Activated naive CD8-positive, alpha-beta T cell treated with anti-CD3 and anti-CD28 coated beads for 36 hours (primary cell): Measurements from ENCODE around the gene PTPRO. TPM values are rescaled to one million over a fixed set of nuclear protein-coding genes. Genes with fewer than 3 reads are reported as not detected.

Experiments
- DNase-seq: peaks from one replicate; pipeline ENCODE4 v3.0.0; 2021
- H3K27ac Mint-ChIP-seq: one replicate; pipeline ENCODE4 v1.8.0; 2022; ENCODE audit warnings: mild to moderate bottlenecking, moderate library complexity, mixed read lengths
- H3K27me3 Mint-ChIP-seq: one replicate; pipeline ENCODE4 v1.8.0; 2022; ENCODE audit warnings: mild to moderate bottlenecking, mixed read lengths
- H3K36me3 Mint-ChIP-seq: one replicate; pipeline ENCODE4 v1.8.0; 2021; ENCODE audit warnings: mild to moderate bottlenecking, mixed read lengths
- H3K4me1 Mint-ChIP-seq: one replicate; pipeline ENCODE4 v1.8.0; 2021; ENCODE audit warnings: mixed read lengths
- H3K4me3 Mint-ChIP-seq: one replicate; pipeline ENCODE4 v1.8.0; 2022; ENCODE audit warnings: mild to moderate bottlenecking, moderate library complexity, mixed read lengths
- H3K9me3 Mint-ChIP-seq: one replicate; pipeline ENCODE4 v1.8.0; 2022; ENCODE audit warnings: mixed read lengths
- total RNA-seq, 2 experiments: library from RNA; stranded (reverse); gene quantifications; one replicate each; pipeline ENCODE4 v1.2.3, GENCODE V29; 2021

PTPRO gene
- total RNA-seq, 2 experiments from 2014 or later, result 1.1 to 1.4 TPM

- Mint-ChIP-seq H3K27me3 (peaks cover 26% of the 10 kb centered on the region), H3K36me3 (no peaks in the 10 kb centered on the region), H3K9me3 (no peaks in the 10 kb centered on the region), H3K4me1 (no peaks in the 10 kb centered on the region), H3K27ac (no peak overlapping the region), H3K4me3 (no peak overlapping the region)
- DNase-seq, result no peak
These were observed 7.6 kb downstream of the PTPRO start for GRCh38 chr12:15329891-15330290.

DNA sequence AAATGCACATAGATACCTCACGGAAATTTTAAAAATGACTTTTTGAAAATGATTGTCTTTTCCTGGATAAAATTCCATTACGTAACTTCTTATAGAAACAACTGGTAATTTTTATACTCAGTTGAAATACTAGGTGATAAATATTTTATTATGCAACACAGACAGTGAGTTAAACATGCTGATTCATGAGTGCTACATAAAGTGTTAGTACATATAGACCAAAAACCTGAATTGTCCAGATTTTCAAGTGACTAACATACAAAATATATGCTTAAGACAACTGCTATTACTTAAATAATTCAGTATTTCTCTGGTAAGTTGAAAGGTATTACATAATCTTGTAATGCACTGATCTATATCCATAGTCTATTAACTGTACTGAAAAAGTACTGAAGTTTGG, 11.9 kb downstream of the PTPRO start:
- Mint-ChIP-seq H3K36me3 (no peaks in the 10 kb centered on the region), H3K27me3 (peaks cover 21% of the 10 kb centered on the region), H3K4me3 (no peak overlapping the region), H3K4me1 (no peaks in the 10 kb centered on the region), H3K27ac (no peak overlapping the region), H3K9me3 (no peaks in the 10 kb centered on the region)
- DNase-seq, result no peak

GRCh38 chr12:15335959-15336358, 13.7 kb downstream of the PTPRO start:
- H3K4me3 Mint-ChIP-seq, result no peak overlapping the region
- no peaks in the 10 kb centered on the region for H3K36me3 Mint-ChIP-seq
- H3K4me1 Mint-ChIP-seq, result no peaks in the 10 kb centered on the region
- H3K9me3 Mint-ChIP-seq, result no peaks in the 10 kb centered on the region
- H3K27me3 Mint-ChIP-seq, result peaks cover 25% of the 10 kb centered on the region
- H3K27ac Mint-ChIP-seq, result no peak overlapping the region
- DNase-seq, result no peak

- no peak for DNase-seq
- Mint-ChIP-seq H3K9me3 (no peaks in the 10 kb centered on the region), H3K27ac (no peak overlapping the region), H3K4me3 (no peak overlapping the region), H3K4me1 (no peaks in the 10 kb centered on the region), H3K36me3 (no peaks in the 10 kb centered on the region), H3K27me3 (peaks cover 25% of the 10 kb centered on the region)
These were observed 14.7 kb downstream of the PTPRO start for GRCh38 chr12:15336768-15337553.

DNA sequence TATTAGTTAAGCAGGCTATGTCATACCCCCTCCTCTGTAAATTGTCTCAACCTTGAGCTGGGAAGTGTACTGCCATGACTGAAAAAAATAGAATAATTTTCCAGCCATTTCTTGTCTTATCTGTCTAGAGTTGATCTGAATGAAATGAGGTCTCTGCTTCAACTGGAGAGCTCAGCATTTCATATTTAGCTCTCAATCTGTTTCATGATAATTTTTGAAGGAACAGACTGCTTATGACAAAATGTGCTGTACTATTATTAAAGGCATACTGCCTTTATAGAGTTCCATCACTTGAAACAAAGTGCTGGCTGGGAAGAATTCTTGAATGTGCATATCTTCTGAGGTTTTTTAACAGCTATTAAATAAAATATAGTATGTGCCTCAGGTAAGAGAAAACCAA, 19.1 kb downstream of the PTPRO start:
- H3K36me3 Mint-ChIP-seq, result no peaks in the 10 kb centered on the region
- H3K27me3 Mint-ChIP-seq, result peaks cover 20% of the 10 kb centered on the region
- H3K9me3 Mint-ChIP-seq, result peaks cover 2% of the 10 kb centered on the region
- no peak overlapping the region for H3K27ac Mint-ChIP-seq
- no peaks in the 10 kb centered on the region for H3K4me1 Mint-ChIP-seq
- no peak for DNase-seq
- no peak overlapping the region for H3K4me3 Mint-ChIP-seq

DNA sequence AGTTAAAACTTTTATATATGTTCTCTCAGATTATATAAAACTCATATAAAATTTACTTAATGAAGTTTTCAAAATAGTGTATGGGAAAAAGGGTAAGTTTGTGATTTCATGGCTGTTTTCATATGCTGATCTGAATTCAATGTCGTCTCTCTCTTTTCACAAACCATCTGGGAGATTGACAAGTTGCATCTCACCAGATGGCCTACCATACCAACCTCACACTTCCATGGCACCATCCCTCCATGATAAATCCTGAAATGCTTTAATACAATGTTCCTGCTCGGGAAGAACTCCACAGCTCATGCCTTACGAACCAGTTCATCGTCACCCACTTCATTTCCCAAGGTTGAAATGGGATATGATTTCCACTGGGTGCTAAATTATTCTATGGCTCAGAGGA, 22.3 kb downstream of the PTPRO start:
- no peak for DNase-seq
- H3K4me1 Mint-ChIP-seq, result no peaks in the 10 kb centered on the region
- H3K27me3 Mint-ChIP-seq, result peaks cover 10% of the 10 kb centered on the region
- no peak overlapping the region for H3K4me3 Mint-ChIP-seq
- H3K36me3 Mint-ChIP-seq, result no peaks in the 10 kb centered on the region
- no peak overlapping the region for H3K27ac Mint-ChIP-seq
- H3K9me3 Mint-ChIP-seq, result peaks cover 2% of the 10 kb centered on the region

- no peak for DNase-seq
- Mint-ChIP-seq H3K4me3 (no peak overlapping the region), H3K27me3 (peaks cover 6% of the 10 kb centered on the region), H3K27ac (no peak overlapping the region), H3K9me3 (peaks cover 2% of the 10 kb centered on the region), H3K36me3 (no peaks in the 10 kb centered on the region), H3K4me1 (no peaks in the 10 kb centered on the region)
These were observed 24.2 kb downstream of the PTPRO start for GRCh38 chr12:15346488-15346887.

GRCh38 chr12:15350643-15351042, 28.3 kb downstream of the PTPRO start:
- no peak overlapping the region for H3K27ac Mint-ChIP-seq
- no peaks in the 10 kb centered on the region for H3K4me1 Mint-ChIP-seq

DNA sequence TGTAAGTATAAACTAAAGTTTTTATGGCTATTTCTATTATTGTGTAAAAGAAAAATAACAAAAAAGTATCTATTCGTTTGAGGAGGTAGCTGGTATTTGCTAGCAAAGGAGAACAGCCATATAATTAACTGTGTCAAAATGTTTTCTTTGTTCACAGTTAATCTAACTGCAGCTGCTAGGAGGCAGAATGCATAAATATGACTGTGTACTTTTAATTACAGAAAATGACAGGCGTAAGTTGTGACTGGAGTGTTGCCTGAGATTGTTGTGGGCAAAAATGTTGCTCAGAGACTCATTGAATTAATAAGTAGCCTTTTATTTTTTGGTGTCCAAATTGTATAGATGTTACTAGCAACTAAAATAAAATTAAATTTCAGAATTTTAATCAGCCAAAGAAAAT, 33.5 kb downstream of the PTPRO start:
- Mint-ChIP-seq H3K36me3 (no peaks in the 10 kb centered on the region), H3K9me3 (no peaks in the 10 kb centered on the region), H3K4me3 (no peak overlapping the region), H3K27me3 (peaks cover 4% of the 10 kb centered on the region), H3K4me1 (no peaks in the 10 kb centered on the region), H3K27ac (no peak overlapping the region)
- DNase-seq, result no peak

More at GRCh38 chr12:15350643-15351042, 28.3 kb downstream of the PTPRO start:
- no peak for DNase-seq
- Mint-ChIP-seq H3K27me3 (no peaks in the 10 kb centered on the region), H3K4me3 (no peak overlapping the region), H3K36me3 (no peaks in the 10 kb centered on the region), H3K9me3 (no peaks in the 10 kb centered on the region)

DNA sequence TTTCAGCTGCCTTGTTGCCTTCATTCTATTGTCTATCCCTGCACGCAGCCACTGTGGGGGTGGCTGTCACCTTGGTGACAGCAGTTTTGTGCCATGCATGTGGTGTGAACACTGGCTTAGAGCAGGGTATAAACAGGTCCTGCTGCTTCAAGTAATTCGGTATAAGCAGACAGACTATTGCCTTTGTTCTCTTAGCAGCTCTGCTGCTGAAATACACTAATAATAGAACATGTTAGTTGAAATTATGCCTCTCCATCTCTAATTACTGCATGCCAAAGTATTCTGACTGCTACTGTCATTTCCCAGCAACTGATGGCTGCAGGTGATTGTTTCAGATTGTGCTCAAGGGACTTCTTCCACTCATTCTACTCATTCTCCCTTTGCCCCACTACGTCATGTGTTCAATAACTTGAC, 34.6 kb downstream of the PTPRO start:
- Mint-ChIP-seq H3K27ac (no peak overlapping the region), H3K27me3 (peaks cover 5% of the 10 kb centered on the region), H3K4me3 (no peak overlapping the region), H3K36me3 (no peaks in the 10 kb centered on the region), H3K4me1 (no peaks in the 10 kb centered on the region), H3K9me3 (no peaks in the 10 kb centered on the region)
- no peak for DNase-seq

- DNase-seq, result no peak
- H3K4me1 Mint-ChIP-seq, result no peaks in the 10 kb centered on the region
- H3K9me3 Mint-ChIP-seq, result no peaks in the 10 kb centered on the region
- no peaks in the 10 kb centered on the region for H3K36me3 Mint-ChIP-seq
- H3K27ac Mint-ChIP-seq, result no peak overlapping the region
- no peak overlapping the region for H3K4me3 Mint-ChIP-seq
- peaks cover 3% of the 10 kb centered on the region for H3K27me3 Mint-ChIP-seq
These were observed 42.2 kb downstream of the PTPRO start for GRCh38 chr12:15364221-15365160.

DNA sequence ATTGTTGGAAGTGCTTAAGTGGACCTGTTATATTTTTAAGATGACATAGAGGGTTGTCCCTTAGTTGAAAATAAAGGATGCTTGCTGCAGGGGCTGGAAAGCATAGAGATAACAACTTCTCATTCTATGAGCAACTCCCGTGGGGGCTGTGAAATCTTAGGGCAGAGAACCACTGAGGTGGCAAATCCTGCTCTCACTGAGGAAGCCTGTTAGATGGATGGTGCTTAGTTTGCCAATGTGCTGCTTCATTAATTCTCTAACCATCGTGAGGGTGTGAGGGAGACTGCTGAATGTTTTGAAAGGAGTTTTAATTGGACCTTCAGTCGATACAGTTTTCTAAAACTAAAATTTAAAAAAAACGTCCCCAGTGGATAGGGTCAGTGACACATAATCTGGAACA, 46.5 kb downstream of the PTPRO start:
- no peak for DNase-seq
- Mint-ChIP-seq H3K27me3 (peaks cover 3% of the 10 kb centered on the region), H3K36me3 (no peaks in the 10 kb centered on the region), H3K9me3 (no peaks in the 10 kb centered on the region), H3K4me3 (no peak overlapping the region), H3K4me1 (no peaks in the 10 kb centered on the region), H3K27ac (no peak overlapping the region)

DNA sequence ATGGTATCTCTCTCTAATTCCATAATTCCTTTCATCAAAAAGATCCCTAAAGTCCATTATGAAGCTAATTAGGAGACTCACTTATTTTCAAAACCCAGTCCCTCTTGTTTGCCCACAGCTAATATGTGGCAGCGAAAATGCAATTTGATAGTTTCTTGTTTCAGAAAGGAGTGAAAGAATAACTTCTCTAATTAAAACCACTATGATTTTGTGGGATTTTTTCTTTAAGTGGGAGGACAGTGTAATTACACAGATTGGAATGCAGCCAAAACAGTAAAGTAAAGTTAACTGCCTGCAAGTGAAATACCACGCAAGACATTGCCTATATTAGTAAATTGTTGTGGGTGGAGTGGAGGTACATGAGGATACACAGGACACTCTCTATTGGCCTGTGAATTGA, 50.0 kb downstream of the PTPRO start:
- Mint-ChIP-seq H3K27me3 (peaks cover 3% of the 10 kb centered on the region), H3K27ac (no peak overlapping the region), H3K4me1 (no peaks in the 10 kb centered on the region), H3K36me3 (no peaks in the 10 kb centered on the region), H3K9me3 (peaks cover 8% of the 10 kb centered on the region), H3K4me3 (no peak overlapping the region)
- no peak for DNase-seq

DNA sequence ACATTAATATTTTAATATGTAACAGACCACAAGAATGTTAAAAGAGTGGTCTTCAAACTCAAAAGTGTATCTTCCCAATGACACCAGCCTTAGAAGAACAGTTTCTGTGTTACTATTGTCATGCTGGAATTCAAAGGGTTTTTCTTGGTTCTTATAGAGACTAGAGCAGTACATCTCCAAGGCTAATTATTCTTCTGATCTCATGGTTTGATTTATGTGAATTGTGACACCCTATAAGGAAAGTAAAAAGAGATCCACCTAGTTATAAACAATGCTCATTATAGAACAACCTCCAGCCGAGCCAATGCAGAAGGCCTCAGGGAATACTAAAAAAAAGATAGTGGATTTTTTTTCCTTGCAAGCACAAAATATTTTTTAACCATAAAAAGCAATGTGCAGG, 65.5 kb downstream of the PTPRO start:
- no peaks in the 10 kb centered on the region for H3K4me1 Mint-ChIP-seq
- no peak overlapping the region for H3K27ac Mint-ChIP-seq
- no peaks in the 10 kb centered on the region for H3K9me3 Mint-ChIP-seq
- H3K27me3 Mint-ChIP-seq, result no peaks in the 10 kb centered on the region
- H3K36me3 Mint-ChIP-seq, result no peaks in the 10 kb centered on the region
- DNase-seq, result no peak
- no peak overlapping the region for H3K4me3 Mint-ChIP-seq

- Mint-ChIP-seq H3K4me1 (no peaks in the 10 kb centered on the region), H3K27me3 (no peaks in the 10 kb centered on the region), H3K9me3 (no peaks in the 10 kb centered on the region), H3K27ac (no peak overlapping the region), H3K36me3 (no peaks in the 10 kb centered on the region), H3K4me3 (no peak overlapping the region)
- DNase-seq, result no peak
These were observed 67.3 kb downstream of the PTPRO start for GRCh38 chr12:15389561-15389960.
